SK-N-MC (cell line): ENCODE results near the gene CEP164.

Experiments
- EZH2 ChIP-seq: fragments of 200-600 bp; sonication (generic); IDR thresholded peaks from one replicate; pipeline ENCODE4 v1.6.1; 2017; ENCODE audit warnings: antibody characterized with exemption
- FOXP2 ChIP-seq: optimal IDR thresholded peaks from 2 replicates; pipeline ENCODE3; 2011; ENCODE audit warnings: mild to moderate bottlenecking, moderate library complexity; ENCODE audit not compliant: insufficient read depth; ENCODE audit errors: extremely low read length, control extremely low read depth
- POLR2AphosphoS5 ChIP-seq: IDR thresholded peaks from 2 replicates; pipeline ENCODE4 v1.6.1; 2012; ENCODE audit warnings: mild to moderate bottlenecking, low read depth, low read length, borderline replicate concordance

DNA sequence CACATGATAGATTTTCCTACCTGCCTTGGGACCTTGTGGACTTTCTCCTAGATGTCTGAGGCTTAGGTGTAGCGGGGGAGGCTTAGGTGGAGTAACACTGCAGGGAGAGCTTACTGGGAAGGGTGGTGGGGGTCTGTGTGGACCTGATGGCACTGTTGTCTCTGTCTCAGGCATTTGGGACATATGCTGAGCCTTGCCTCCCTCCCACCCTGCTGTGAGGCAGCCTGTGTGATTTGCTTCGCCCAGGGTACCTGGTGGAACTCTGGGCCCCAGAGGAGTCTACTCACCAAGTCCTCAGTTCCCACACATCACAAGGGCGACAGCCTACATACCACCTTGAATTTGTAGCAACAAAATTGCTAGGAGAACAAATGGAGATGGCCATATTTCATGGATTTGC lies 80.7 kb downstream of the CEP164 start:
- TF ChIP-seq EZH2: no peak
- no peak for TF ChIP-seq POLR2AphosphoS5
- TF ChIP-seq FOXP2: no peak
